ENCODE measurements around the gene BMERB1. TPM values are rescaled to one million over a fixed set of nuclear protein-coding genes. Genes with fewer than 3 reads are reported as not detected.
"Not testable (repeated sequence)": the region's sequence is repeated elsewhere in the genome, so short reads cannot be mapped to it uniquely, and the experiment has no call there.

Gene BMERB1
- total RNA-seq, 1 donor from 2014 or later: 44.9 TPM

DNA sequence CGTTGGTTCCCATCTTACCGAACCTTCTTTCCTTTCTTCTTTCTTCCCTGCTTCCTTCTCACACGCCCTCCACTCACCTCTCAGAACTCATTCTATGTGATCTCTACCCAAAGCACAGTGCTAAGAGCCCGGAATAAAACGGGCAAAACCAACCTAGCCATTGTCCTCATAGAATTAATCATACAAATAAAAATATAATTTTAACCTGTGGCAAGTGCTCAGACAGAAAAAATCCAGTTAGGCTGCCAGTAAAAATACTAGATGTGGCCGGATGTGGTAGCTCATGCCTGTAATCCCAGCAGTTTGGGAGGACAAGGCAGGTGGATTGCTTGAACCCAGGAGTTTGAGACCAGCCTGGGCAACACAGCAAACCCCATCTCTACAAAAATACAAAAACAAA is 27.0 kb downstream of the BMERB1 start:
- no peak for DNase-seq (ENCODE audit: low spot score)

DNA sequence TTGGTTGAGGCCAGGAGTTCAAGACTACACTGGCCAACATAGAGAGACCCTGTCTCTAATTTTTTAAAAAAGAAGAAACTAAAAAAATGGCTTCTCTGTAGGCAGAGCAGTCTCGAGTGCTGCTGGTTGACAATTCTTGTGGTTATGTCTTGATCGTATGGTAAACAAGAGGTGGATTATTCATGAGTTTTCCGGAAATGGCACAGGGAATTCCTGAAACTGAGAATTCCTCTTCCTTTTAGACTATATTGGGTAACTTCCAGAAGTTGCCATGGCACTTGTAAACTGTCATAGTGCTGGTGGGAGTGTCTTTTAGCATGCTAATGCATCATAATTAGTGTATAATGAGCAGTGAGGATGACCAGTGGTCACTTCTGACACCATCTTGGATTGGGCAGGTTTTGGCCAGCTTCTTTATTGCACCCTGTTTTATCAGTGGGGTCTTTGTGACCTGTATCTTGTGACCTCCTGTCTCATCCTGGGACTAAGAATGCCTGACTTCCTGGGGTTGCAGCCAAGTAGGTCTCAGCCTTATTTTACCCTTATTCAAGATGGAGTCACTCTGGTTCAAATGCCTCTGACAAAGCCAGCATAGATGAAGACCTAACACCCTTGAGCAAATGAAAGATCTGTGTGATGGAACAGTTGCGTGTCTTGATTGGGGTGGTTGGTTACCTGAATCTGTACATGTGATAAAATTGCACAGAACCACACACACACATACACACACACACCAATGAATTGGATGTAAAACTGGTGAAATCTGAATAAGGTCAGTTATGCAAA is 30.2 kb downstream of the BMERB1 start:
- no peak for DNase-seq (ENCODE audit: low spot score)

DNA sequence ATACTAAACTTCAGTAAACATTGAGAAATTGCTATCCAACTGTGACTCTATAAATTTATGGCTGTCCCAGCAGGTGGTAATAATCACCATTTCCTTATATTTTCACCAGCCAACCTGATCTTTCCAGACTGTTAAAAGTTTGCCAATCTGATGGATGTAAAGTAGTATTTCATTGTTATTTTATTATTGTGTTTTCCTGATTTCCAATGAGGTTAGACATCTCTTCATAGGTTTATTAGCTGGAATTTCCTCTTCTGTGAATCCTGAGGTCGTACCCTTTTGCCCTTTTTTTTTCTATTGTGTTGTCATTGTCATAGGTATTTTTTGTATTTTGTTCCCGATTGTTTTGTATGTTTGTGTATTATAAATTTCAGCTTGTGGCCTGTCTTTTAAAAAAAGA is 31.7 kb downstream of the BMERB1 start:
- DNase-seq (ENCODE audit: low spot score): no peak

DNA sequence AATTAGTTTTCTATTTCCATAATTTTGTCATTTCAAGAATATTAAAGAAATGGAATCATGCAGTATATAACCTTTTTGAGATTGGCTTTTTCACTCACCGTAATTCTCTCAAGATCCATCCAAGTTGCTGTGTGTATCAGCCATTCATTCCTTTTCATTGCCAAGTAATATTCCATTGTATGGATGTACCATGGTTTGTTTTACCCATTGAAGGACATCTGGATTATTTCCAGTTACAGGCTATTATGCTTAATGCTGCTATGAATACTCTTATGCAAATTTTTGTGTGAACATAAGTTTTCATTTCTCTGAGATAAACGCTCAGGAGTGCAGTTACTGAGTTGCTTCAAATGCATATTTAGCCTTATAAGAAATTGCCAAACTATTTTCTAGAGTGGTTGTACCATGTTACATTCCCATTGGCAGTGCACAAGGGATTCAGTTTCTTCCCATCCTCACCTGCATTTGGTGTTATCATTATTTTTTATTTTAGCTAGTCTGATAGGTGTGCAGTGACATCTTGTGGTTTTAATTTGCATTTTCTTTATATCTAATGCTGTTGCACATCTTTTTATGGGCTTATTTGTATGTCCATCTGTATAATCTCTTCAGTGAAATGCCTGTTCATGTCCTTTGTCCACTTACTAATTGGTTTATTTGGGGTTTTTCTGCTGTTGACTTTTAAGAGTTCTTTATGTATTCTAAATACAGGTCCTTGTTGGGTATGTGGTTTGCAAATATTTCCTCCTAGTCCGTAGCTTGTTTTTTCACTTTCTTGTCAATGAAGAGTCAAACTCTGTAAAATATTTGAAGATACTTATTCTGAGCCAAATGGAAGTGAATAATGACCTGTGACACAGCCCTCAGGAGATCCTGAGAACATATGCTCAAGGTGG is 32.7 kb downstream of the BMERB1 start:
- DNase-seq (ENCODE audit: low spot score): no peak

DNA sequence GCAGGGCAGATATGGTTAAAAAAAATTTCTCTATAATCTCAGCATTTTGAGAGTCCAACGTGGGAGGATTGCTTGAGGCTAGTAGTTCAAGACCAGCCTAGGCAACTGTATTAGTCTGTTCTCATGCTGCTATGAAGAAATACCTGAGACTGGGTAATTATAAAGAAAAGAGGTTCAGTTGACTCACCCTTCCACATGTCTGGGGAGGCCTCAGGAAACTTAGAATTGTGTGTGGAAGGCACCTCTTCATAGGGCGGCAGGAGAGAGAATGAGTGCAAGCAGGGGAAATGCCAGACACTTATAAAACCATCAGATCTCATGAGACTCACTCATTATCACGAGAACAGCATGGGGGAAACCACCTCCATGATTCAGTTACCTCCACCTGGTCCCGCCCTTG is 42.6 kb downstream of the BMERB1 start:
- DNase-seq (ENCODE audit: low spot score): not testable (repeated sequence)

DNA sequence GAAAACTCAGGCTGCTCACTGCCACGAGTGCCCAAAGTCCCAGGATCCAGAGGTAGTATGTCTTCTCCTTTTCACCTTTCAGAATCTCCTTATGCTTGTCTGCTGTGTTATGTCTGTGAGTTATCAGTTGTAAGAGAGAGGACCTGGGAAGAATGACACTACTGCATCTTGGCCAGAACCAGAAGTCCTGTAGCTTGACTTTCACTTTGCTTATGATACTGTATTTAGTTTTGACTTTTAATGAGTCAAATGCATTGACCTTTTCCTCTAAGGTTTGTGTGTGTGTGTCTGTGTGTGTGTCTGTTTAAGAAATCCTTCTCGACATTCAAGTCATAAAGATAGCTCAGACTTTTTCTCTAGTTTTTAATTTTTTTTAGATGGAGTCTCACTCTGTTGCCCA is 43.4 kb downstream of the BMERB1 start:
- no peak for DNase-seq (ENCODE audit: low spot score)

DNA sequence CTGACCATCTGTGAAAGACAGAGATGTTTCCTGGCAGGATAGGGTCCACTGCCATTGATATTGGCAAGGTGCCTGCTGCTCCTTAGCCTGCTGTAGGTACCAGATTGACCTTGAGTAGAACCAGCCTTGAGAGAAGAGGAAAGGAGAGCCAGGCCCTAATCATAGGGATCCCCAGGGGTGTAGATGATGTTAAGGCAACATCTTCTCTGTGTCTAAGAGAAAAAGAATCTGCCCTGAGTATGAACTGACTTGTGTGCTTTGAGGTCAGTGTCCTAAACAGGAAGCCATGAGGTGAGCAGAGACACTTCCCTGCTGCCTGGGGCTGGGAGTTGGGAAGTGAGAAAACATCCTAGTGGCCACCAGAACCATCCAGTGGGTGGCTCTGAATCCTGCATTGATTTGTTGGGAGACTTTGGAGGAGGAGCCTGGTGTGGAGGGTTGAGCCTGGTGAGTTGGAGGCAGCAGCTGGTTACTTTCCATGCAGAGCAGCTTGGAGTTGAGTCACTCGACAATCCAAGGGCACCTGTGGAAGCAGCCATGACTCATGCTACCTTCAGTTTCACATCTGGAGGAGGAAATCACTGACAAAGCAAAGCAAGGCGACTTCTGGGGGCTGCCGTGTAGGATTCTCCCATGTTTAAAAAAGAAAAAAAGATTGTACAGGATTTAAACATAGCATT is 47.8 kb downstream of the BMERB1 start:
- DNase-seq (ENCODE audit: low spot score): peak; percentile 59

DNA sequence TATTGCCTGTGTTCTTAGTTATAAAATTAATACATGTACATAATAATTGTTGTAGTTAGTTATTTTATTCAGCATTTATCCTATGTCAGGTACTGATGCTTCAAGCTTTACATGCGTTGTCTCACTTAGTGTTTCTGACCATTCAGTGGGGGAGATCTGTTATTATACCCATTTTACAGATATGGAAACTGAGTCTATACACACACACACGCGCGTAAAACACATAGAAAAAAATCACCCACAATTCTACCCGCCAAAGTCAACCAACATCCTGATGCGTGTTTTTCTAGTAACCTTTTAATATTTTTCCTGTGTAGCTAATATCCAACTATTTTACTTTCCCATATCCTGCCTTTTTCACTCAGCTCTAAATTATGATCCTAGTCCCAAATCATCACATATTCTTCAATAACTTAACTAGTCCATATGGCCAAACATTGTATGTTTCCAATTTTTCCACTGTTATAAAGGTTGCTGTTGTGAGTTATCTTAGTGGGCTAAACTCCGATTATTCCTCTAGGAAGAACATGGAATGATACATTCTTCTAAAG is 48.4 kb downstream of the BMERB1 start:
- DNase-seq (ENCODE audit: low spot score): no peak

DNA sequence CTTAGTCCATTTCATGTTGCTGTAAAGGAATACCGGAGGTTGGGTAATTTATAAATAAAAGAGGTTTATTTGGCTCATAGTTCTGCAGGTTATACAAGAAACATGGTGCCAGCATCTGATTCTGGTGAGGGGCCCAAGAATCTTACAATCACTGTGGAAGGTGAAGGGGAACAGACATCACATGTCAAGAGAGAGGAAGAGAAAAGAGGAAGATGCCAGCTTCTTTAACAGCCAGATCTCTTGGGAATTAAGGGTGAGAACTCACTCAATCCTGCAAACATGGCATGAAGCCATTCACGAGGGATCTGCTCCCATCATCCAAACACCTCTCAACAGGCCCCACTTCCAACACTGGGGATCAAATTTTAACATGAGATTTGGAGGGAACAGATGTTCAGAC is 49.5 kb downstream of the BMERB1 start:
- no peak for DNase-seq (ENCODE audit: low spot score)

DNA sequence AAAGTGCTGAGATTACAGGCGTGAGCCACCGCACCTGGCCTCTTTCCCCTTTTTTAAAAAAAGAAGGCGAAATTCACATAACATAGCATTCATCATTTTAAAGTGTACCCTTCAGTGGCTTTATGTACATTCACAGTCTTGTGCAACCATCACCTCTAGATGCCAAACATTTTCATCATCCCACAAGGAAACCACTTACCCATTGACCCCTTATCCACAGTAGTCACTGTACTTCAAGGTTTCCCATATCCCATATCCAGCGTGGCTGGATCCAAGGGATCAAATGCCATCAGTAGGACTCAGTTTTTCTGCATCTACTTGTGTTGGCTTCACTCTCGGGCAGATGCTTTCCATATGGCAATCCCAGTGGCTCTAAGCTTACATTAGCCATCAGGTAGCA is 50.3 kb downstream of the BMERB1 start:
- no peak for DNase-seq (ENCODE audit: low spot score)

DNA sequence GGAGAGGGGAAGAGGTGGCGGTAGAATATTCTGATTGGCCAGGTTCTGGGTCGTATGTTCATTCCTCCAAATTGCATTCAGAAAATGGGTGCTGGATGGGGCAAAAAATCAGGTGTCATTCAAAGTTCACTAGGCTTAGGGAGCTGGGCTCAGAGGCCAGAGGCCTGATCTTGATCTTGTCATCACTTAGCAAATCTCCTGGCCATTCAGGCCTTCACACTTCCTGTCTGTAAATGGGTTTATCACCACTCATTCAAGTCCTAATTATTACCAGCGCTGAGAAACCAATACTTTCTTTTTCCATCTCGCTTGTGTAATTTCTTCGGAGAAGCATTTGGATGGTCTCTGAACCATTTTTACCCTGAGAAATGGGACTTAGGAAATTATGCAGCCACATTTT is 50.8 kb downstream of the BMERB1 start:
- DNase-seq (ENCODE audit: low spot score): no peak

DNA sequence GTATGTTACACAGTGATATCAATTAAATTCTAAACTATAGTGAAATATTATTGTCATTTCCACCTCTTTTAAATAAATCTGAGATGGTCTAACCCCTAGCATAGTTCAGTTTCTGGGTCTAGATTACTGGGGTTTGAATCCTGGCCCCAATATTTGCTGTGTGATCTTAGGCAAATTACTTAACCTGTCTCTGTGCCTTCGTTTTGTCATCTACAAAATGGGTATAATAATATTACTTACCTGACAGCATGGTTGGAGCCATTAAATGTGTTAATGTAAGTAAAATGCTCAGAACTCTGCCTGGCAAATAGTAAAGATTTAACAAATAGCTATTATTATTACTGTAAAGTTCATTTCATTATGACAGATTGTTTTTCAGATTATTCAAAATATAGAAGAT is 52.3 kb downstream of the BMERB1 start:
- no peak for DNase-seq (ENCODE audit: low spot score)

DNA sequence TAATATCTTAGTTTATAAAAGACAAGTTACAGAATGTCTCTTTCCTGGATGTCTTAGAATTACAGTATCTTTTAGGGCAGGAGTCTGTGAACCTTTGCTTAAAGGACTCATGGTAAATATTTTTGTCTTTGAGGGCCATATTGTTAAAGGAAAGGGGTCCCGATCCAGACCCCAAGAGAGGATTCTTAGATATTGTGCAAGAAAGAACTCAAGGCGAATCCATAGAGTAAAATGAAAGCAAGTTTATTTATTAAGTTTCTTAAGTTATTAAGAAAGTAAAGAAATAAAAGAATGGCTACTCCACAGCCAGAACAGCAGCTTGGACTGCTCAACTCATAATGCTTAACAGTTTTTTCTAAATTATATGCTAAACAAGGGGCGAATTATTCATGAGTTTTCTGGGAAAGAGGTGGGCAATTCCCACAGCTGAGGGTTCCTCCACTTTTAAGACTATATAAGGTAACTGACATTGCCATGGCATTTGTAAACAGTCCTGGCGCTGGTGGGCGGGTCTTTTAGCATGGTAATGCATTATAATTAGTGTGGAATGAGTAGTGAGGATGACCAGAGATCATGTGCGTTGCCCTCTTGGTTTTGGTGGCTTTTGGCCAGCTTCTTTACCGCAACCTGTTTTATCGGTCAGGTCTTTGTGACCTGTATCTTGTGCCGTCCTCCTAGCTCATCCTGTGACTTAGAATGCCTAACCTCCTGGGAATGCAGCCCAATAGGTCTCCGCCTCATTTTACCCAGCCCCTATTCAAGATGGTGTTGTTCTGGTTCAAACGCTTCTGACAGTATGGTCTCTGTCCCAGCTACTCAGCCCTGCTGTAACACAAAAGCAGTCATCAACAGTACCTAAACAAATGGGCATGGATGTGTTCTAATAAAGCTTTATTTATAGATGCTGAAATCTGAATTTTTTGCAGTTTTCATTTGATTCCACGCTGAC is 53.2 kb downstream of the BMERB1 start:
- no peak for DNase-seq (ENCODE audit: low spot score)

DNA sequence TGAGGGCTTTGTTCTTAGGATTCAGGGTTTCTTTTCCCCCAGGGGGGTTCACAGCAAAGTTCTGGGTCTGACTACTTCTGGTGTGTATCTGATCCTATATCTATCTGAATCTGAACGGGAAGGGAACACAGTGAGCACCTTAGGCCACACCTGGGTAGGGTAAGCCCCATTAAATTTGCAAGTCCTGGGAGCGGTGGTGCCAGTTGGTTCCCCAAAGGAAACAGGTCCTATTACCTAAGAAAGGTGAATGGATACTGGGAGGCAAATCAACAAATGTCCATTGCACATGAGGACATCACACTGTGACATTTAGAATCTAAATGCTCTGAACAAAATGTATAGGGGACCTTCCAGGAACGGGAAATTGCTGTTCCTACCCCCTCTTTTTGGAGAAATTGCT is 54.6 kb downstream of the BMERB1 start:
- no peak for DNase-seq (ENCODE audit: low spot score)

DNA sequence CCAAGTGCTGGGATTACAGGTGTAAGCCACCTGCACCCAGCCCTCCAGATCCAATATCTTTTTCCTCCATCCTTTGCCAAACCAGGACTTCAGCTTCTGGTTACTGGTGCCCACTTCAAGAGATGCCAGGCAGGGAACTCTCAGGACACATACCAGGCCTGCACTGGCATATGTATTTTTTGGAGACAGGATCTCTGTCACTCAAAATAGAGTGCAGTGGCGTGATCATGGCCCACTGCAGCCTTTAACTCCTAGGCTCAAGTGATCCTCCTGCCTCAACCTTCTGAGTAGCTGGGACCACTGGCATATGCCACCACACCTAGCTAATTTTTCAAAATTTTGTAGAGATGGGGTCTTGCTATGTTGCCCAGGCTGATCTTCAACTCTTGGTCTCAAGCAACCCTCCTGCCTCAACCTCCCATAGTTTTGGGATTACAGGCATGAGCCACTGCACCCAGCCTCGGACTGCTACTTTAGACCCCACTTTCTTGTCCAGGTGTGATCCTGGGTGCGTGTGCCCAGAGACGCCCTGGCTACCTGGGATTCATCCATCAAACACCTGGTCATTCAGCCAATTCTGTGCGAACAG is 55.8 kb downstream of the BMERB1 start:
- no peak for DNase-seq (ENCODE audit: low spot score)

DNA sequence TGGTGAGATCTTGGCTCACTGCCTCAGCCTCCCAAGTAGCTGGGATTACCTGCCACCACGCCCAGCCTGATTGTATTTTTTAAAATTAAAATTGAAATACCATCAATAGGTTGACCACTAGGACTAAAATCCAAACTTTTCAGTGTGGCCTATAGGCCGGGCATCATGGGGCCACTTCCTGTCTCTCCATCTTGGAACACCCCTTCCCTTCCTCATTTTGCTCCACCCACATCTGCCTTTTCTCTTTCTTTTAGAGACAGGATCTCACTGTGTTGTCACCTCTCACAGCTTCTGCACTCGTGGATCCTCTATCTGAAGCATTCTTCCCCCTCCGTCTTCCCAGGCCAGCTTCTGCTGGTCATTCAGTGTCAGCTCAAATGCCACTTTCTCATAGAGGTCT is 57.0 kb downstream of the BMERB1 start:
- no peak for DNase-seq (ENCODE audit: low spot score)

DNA sequence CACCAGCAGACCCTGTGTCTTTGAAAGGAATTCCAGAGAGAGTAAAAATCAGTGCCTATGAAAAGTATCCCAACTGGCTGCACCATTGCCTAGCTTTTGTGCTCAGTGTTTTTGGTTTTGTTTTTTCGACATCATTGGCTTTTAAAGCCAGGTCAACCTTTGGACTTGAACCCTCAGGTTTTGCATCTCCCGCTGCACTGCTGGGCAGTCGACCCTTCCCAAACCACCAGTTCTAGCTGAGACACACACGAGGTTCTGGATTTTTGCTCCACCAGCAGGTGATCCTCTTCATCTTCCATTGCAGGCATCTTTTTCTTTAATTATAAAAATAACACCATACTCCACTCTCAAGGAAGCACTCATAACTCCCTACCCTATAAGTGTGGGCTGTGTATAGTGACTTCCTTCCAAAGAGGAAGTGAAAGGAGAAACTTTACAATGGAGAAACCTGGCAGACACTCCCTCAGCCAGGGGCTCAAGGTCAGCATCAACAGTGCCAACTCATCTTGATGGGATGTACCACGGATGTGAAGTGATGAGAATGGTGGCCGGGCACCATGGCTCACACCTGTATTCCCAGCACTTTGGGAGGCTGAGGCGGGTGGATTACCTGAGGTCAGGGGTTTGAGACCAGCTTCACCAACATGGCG is 57.8 kb downstream of the BMERB1 start:
- no peak for DNase-seq (ENCODE audit: low spot score)

DNA sequence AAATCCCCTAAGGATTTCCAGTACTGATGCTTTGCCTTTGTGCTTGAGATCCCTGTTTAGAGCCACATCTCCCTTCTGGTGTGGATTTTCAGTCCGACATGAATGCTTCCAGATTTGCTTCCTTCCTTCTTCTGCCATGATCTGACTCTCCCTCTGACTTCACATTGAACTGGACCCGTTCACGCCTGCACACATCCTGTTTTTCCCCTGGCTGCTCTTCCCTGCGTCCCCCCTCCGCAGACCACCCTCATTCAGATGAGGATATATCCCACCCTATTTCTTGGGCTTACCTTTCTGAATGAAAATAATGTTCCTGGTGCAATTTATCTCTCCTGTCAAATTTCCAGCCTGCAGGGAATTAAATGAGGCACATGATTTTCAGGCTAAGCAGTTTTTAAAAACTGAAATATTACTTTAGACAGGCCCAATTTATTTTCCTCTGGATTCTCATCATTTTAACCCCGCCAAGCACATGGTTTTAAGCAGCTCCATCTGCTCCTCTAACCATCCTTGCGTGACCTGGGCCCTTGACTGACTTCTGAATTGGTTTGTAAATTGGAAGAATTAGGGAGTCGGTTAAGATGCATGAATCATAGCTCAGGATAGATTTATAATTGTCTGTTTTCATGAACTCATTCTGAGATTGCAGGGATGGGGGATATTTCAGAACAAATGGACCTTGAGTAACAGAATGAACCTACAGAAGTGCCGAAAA is 59.2 kb downstream of the BMERB1 start:
- DNase-seq (ENCODE audit: low spot score): no peak

DNA sequence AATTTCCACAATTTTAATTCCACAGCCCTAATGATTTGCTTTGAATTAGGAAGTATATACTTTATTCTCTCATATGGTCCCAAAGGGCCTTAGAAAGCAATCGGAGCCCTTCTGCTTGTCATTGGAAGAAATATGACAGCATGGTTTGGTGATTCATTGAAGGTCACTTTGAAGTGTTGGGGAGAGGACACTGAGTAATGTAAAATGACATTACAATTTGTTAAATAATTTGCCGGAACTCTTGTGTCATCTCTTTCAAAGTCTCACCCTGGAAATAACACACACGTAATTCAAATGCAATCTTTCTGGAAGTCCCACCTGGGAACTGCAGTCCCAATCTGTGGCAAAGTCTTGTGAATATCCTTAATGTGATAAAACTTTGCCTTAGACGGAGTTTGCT is 59.8 kb downstream of the BMERB1 start:
- DNase-seq (ENCODE audit: low spot score): no peak

DNA sequence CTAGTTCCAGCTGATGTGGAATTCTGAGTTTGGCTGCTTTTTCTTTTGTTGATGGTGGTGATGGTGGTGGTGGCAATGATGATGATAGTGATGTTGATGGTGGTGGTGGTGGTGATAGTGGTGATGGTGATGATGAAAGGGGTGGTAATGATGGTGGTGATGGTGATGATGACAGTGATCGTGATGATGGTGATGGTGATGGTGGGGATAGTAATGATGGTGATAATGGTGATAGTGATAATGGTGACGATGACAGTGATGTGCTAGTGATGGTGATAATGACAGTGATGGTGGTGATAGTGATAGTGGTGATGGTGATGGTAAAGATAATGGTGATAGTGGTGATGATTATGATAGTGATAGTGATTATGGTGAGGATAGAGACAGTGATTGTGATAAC is 61.5 kb downstream of the BMERB1 start:
- DNase-seq (ENCODE audit: low spot score): no peak
